ENCODE measurements around the gene KRT16.

The KRT16 gene

DNA sequence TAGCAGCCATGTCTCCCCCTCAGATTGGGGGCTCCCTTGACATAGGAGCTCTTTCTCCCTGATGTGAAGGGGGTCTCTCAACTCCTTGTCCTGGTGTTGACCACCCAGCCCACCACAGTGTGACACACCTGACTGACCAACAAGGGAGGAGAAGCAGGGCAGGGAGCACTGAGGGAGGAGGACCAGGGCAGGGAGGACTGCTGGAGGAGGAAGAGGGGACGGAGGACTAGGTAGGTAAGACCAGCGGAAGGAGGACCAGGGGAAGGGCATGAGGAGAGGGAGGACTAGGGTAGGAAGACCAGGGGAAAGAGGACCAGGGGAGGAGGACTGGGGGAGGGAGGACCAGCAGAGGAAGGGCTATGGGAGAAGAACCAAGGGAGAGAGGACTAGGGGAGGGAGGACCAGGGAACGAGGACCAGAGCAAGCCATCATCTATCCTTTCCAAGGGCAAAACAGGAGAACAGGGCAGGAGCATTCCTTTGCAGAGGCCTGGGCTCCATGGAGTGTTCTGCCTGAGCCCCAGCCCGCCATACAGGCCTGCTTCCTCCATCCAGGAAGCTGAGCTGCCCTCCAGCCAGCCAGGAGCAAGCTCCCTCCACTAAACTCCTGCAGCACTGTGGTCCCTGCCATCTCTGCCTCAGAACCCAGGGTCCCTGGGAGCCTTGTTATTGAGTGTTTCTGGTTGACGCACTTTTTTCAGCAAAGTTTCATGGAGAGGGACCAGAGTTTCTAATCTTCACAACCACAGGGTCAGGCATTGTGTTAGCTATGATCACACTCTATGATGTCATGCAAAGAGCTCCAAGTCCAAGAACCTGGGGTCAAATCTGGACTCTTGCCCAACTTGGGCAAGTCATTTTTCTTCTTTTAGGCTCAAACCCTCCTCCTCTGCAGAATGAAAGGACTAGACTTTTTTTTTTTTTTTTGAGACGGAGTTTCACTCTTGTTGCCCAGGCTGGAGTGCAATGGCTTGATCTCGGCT lies 27.2 kb upstream of the KRT16 start:
- TF ChIP-seq, protein P1, sequence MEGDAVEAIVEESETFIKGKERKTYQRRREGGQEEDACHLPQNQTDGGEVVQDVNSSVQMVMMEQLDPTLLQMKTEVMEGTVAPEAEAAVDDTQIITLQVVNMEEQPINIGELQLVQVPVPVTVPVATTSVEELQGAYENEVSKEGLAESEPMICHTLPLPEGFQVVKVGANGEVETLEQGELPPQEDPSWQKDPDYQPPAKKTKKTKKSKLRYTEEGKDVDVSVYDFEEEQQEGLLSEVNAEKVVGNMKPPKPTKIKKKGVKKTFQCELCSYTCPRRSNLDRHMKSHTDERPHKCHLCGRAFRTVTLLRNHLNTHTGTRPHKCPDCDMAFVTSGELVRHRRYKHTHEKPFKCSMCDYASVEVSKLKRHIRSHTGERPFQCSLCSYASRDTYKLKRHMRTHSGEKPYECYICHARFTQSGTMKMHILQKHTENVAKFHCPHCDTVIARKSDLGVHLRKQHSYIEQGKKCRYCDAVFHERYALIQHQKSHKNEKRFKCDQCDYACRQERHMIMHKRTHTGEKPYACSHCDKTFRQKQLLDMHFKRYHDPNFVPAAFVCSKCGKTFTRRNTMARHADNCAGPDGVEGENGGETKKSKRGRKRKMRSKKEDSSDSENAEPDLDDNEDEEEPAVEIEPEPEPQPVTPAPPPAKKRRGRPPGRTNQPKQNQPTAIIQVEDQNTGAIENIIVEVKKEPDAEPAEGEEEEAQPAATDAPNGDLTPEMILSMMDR (IDR thresholded peaks at IDR 0.05; ENCODE audit: low read depth, low read length): no peak
- DNase-seq (ENCODE audit: extremely low read depth, low read depth): no peak

DNA sequence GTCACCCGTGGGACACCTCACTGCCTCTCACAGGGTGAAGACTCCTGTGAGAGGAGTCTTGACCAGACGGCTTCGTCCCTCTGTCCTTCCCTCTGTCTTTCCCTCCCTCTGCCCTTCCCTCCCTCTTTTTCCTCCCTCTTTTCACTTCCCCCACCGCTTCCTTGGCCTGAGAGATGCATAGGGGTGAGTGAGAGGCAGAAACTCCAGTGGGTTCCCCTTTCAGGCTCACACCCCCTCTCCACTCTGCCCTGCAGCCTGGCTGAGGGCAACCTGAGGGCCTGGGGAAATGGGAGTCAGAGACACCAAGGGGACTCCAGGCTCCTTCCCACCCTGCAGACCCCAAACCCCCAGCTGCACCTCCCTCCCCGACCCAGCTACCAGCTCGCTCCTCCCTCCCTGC lies 26.4 kb upstream of the KRT16 start:
- no peak for DNase-seq (ENCODE audit: extremely low read depth, low read depth)
- TF ChIP-seq, protein P1 (IDR thresholded peaks at IDR 0.05; ENCODE audit: low read depth, low read length): no peak

DNA sequence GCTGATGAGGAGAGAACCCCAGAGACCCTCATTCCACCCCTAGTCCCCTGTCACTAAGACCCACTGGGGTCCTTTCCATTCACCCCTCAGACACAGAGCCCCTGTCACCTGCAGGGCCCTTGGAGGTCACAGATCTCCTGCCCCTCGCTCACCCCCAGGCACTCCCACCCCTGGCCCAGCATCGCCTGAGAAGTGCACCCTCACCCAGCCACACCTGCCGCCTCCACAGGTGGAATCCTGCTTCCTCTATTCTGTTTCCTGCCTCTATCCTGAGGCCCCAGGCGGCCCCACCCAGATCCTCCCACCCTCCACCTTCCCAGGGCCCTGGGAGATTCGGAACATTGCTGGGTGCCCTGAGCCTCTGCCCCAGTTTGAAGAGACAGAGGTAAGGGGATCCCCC lies 25.6 kb upstream of the KRT16 start:
- TF ChIP-seq, protein P1 (IDR thresholded peaks at IDR 0.05; ENCODE audit: low read depth, low read length): no peak
- no peak for DNase-seq (ENCODE audit: extremely low read depth, low read depth)

DNA sequence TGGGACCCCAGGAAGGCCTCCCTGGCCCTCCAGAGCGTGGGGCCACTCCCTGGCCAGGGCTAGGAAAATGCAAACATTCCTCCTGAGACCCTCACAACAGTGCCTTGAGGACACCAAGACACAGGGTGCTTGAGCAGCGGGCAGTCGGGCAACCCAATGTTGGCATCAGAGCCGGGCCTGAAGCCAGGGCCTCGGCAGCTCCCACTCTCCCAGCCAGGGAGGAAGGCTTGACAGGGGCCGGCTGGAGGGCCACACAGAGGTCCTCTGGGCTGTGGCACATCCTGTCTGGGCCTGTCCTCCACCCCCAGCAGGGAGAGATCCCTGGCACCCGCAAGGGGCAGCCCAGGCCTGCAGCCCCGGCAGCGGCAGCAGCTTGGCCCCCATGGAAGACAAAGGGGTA lies 24.1 kb upstream of the KRT16 start:
- TF ChIP-seq, protein P1 (IDR thresholded peaks at IDR 0.05; ENCODE audit: low read depth, low read length): no peak
- DNase-seq (ENCODE audit: extremely low read depth, low read depth): no peak

DNA sequence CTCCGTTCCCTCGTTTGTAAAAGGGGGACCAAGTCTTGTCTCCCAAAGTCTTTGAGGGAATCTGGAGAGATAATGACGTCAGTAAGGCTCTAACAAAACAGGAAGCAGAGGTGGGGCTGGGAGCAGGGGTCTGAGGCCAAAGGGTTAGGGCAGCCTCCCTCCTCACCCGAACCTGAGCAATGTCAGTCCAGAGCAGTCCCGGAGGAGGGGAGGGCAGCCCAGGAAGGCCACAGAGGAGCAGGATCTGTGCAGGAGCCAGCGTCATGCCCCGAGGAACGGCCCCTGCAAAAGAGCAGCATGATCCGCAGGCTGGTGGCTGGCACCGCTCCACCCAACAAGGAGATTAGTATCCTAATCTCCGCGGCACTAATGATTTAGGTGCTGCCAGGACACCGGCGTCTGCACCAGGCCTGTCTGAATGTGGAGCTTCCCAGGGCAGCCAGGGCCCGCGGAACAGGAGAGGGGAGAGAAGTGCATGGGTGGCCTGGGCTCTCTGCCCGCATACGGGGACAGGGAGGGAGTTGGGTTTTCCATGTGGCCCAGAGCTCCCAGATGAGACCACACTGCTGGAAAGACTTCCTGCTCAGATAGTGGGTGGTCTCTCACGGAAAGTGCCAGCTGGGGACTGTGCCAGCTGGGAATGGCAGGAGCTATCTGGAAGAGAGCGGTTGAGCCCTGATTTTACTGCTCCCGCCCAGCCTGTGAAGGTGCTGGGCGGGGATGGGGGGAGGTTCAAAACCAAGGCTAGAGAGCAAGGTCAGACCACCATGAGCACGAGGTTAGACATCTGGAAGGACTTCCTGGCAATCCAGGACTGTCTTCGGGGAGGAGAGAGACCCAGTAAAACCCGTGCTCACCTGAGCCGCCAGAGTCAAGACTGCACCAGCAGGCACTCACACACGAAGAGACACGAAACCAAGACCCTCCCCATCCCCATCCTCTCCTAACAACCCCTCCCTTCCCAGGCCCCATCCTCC lies 22.8 kb upstream of the KRT16 start:
- no peak for DNase-seq (ENCODE audit: extremely low read depth, low read depth)
- TF ChIP-seq, protein P1 (IDR thresholded peaks at IDR 0.05; ENCODE audit: low read depth, low read length): no peak

DNA sequence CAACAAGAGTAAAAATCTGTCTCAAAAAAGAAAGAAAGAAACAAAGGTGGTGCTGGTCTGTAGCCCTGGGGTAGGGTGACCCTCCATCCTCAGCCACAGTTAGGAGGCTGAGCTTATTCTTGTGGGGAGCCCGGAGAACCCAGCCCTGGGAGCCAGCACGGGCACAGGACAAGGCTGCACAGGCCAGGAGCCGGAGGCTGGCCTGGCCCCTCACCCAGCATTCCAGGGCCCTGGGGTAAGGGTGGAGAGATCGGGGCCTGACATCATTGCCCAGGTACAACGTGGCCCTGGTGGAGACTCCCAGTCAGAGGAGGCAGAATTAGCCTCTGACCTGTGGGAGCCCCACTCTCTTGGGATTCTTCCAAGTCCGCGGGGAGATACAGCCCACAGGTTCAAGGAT lies 22.1 kb upstream of the KRT16 start:
- DNase-seq (ENCODE audit: extremely low read depth, low read depth): no peak
- TF ChIP-seq, protein P1 (IDR thresholded peaks at IDR 0.05; ENCODE audit: low read depth, low read length): no peak

Measured in AG09319 (cell line).